GM19025 (cell line): ENCODE measurements around the gene CLIC2.
A peak's percentile ranks its signal among the peaks of the same experiment; 100 is the strongest.
"Not testable (repeated sequence)": the region's sequence is repeated elsewhere in the genome, so short reads cannot be mapped to it uniquely, and the experiment has no call there.

Source experiments
- ATAC-seq: cut with Tn5 transposase; IDR thresholded peaks from one replicate; pipeline ENCODE4 v1.9.1; 2021; ENCODE audit warnings: mild to moderate bottlenecking, low read depth, moderate library complexity; ENCODE audit not compliant: unreplicated experiment

The CLIC2 gene

DNA sequence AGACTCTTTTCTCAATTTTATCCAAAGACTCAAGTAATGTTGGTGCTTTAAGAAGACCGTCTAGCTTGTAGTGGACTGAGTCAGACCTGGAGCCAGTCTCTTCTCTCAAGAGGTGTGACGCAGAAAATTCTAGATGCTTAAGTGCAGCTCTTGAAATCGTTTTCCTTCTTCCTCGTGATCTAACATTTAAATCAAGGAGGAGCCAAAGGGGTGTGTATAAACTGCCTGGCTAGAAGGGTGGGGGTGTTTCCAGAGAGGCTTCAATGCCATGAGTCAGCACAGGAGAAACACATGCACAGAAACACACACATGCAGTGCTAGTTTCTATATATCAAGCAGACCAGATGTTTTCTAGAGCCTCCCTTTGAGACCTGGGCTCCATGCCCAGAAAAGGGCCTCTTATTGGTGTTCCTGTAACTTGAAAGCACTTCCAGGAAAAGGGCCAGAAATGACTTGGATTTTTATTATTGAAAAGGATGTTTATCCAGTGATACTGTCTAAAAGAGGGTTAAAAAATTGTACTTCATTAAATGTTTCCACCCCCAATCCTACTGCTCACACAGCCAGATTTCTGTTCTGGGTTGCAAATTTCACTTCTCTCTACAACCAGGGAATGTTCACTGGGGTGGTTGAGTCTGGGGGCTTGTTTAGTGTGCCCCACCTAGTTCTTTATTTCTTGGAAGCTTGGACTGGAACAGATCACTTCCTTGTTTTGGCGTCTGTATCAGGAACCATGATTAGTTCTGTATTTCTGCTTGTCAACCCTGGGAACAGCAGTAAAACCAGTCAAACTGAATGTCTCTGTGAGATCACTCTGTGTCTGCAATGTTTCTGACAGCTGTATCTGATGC is at the start of gene CLIC2:
TSS of gene CLIC2 (minus strand) at position 129 of the 851 bp plus-strand sequence. CDS start 187 bp downstream, outside the sequence.
- peak; percentile 74 for ATAC-seq

GRCh38 chrX:155382529-155382967 is 48.1 kb upstream of the CLIC2 start:
- peak; percentile 35 for ATAC-seq

- ATAC-seq, result peak; percentile 80
These were observed 47.6 kb upstream of the CLIC2 start, which contains the start of gene F8A2 for GRCh38 chrX:155381843-155382528. Gene F8A2, plus strand, starts transcription at chrX:155382095. Its CDS starts 20 bp downstream, at chrX:155382115.

GRCh38 chrX:155379802-155380201 is 45.4 kb upstream of the CLIC2 start:
- ATAC-seq, result not testable (repeated sequence)

- not testable (repeated sequence) for ATAC-seq
These were observed 39.5 kb upstream of the CLIC2 start for GRCh38 chrX:155373777-155374458.

DNA sequence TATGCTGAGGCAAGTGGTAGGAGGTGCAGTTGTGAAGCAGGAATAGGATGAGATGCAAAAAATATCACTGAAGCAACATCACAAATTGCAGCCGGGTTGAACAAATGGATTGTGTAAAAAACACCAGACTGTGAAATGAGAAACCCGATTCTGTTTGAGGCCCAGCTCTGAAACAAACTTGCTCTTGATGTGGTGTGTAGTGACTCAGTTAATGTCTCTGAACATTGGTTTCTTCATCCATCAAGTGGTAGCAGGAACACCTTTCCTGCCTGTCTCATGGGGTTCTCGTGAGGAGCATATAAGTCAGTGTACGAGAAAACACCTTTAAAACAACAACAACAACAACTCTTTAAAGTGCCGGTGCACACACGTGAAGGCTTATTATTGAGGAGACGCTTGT is 29.3 kb upstream of the CLIC2 start:
- not testable (repeated sequence) for ATAC-seq

- ATAC-seq, result not testable (repeated sequence)
These were observed 15.0 kb upstream of the CLIC2 start for GRCh38 chrX:155349448-155349847.

GRCh38 chrX:155345689-155346088 is 11.3 kb upstream of the CLIC2 start:
- not testable (repeated sequence) for ATAC-seq

- not testable (repeated sequence) for ATAC-seq
These were observed 911 bp upstream of the CLIC2 start for GRCh38 chrX:155335337-155335712.

GRCh38 chrX:155333544-155334100 is 792 bp downstream of the CLIC2 start:
- no peak for ATAC-seq

GRCh38 chrX:155330992-155331391 is 3.4 kb downstream of the CLIC2 start:
- ATAC-seq, result no peak

GRCh38 chrX:155329293-155329692 is 5.1 kb downstream of the CLIC2 start:
- ATAC-seq, result no peak

- ATAC-seq, result no peak
These were observed 7.8 kb downstream of the CLIC2 start for GRCh38 chrX:155326610-155327009.

GRCh38 chrX:155314260-155314659 is 20.2 kb downstream of the CLIC2 start:
- ATAC-seq, result no peak

DNA sequence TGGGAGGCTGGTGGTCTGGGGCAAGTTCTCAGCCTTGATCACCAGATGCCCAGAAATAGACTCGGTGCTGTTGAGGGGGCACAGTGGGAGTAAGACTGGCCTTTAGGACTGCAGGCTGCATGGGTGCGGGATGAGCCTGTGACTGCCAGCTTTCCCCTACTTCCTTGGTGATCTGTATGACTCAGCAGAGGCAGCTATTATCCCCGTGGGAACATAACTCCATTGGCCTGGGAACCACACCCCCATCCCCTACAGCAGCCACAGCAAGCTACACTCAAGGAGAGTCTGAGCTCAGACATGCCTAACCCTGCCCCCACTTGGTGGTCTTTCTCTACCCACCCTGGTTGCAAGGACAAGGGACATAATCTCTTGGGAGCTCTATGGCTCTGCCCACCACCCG is 20.6 kb downstream of the CLIC2 start:
- no peak for ATAC-seq

- no peak for ATAC-seq
These were observed 40.6 kb downstream of the CLIC2 start for GRCh38 chrX:155293771-155294170.

- no peak for ATAC-seq
These were observed 54.5 kb downstream of the CLIC2 start for GRCh38 chrX:155279873-155280272.

DNA sequence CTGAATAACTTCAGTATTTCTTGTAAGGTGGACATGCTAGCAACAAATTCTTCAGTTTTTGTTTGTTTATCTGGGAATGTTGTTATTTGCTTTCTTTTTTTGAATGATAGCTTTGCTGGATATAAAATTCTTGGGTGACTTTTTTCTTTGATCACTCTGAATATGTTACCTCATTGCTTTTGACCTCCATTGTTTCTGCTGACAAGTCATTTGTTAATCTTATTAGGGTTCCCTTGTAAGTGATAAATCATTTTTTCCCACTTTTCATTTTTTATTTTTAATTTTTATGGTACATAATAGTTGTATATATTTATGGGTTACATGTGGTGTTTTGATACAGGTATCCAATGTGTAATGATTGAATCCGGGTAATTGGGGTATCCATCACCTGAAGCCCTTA is 63.4 kb downstream of the CLIC2 start:
- ATAC-seq, result no peak

- ATAC-seq, result not testable (repeated sequence)
These were observed 66.4 kb downstream of the CLIC2 start for GRCh38 chrX:155267995-155268394.

- no peak for ATAC-seq
These were observed 68.0 kb downstream of the CLIC2 start for GRCh38 chrX:155266439-155266838.
